Jurkat, Clone E6-1 (cell line): ENCODE data around the gene C11orf97. TPM values are rescaled to one million over a fixed set of nuclear protein-coding genes. Genes with fewer than 3 reads are reported as not detected.
A peak's percentile ranks its signal among the peaks of the same experiment; 100 is the strongest.
"Not testable (repeated sequence)": the region's sequence is repeated elsewhere in the genome, so short reads cannot be mapped to it uniquely, and the experiment has no call there.

ENCODE experiments used
- DNase-seq: peaks from one replicate; pipeline ENCODE4 v3.0.0-alpha.2; 2011; ENCODE audit warnings: low read depth, low spot score
- H3K4me3 ChIP-seq: 2 replicates; pipeline ENCODE4 v1.5.1; 2011; ENCODE audit warnings: mild to moderate bottlenecking, low read length, control low read depth, moderate library complexity
- polyA plus RNA-seq: library from polyadenylated mRNA; unstranded; fragments of >200 nt; gene quantifications from one replicate; pipeline ENCODE4 v1.2.1, GENCODE V29; 2012; ENCODE audit warnings: missing spikeins; ENCODE audit not compliant: insufficient read length, insufficient read depth

The C11orf97 gene, protein sequence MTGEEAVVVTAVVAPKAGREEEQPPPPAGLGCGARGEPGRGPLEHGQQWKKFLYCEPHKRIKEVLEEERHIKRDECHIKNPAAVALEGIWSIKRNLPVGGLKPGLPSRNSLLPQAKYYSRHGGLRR
- not detected for polyA plus RNA-seq

DNA sequence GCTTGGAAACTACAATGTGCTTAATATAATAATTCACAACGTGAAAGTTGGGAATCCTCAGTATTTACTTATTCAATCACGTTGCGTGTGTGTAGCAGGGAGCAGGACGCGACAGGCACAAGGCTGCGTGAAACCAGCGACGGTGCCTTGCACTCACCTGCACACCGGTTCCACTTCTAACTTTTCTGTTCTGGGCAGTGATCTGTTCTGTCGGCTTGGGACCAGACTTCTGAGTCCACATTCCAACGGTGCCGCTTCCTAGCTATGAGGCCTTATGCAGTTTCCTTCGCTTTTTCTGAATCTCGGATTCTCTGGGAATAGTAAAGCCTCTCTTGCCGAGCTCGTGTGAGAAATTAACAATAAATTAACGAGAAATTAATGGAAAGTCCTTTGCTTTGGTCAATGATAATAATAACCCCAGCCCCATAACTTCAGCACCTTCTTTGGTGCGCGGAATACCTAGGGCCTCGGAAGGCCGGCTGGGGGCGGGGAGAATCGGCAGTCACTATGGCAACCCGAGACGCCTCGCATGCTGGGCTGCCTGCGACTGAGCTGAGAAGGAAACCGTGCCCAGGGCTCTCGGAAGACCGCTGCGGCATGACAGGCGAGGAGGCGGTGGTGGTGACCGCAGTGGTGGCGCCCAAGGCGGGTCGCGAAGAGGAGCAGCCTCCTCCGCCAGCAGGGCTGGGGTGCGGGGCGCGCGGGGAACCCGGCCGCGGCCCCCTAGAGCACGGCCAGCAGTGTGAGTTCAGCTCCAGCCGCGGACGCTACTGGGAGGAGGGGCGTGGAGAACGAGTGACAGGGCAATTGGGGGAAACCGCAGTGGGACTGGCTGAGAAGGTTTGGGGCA is at the start of gene C11orf97:
C11orf97 (plus strand) TSS at position 530 of the 850 bp plus-strand sequence; CDS start at position 598, 68 bp downstream.
- DNase-seq, result no peak
- no peak within 1 kb of the TSS for H3K4me3 ChIP-seq

DNA sequence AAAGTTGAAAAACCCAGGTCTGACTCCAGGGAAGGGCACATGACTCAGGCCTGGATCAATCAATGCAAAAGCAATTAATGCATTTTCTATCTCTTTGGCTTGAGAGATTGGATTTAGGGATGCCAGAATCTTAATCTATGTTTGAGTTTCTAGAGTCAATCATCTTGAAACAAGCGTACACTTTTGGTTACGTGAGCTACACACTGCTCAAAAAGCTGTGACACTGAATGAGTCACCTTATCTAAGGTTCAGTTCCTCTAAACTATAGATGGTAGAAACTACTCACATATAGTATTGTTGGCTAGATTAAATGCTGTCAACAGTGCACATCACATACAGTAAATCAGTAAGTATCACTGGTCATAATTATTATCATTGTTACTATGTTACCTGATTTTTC is 42.8 kb upstream of the C11orf97 start:
- DNase-seq, result no peak
- no peak overlapping the region for H3K4me3 ChIP-seq

DNA sequence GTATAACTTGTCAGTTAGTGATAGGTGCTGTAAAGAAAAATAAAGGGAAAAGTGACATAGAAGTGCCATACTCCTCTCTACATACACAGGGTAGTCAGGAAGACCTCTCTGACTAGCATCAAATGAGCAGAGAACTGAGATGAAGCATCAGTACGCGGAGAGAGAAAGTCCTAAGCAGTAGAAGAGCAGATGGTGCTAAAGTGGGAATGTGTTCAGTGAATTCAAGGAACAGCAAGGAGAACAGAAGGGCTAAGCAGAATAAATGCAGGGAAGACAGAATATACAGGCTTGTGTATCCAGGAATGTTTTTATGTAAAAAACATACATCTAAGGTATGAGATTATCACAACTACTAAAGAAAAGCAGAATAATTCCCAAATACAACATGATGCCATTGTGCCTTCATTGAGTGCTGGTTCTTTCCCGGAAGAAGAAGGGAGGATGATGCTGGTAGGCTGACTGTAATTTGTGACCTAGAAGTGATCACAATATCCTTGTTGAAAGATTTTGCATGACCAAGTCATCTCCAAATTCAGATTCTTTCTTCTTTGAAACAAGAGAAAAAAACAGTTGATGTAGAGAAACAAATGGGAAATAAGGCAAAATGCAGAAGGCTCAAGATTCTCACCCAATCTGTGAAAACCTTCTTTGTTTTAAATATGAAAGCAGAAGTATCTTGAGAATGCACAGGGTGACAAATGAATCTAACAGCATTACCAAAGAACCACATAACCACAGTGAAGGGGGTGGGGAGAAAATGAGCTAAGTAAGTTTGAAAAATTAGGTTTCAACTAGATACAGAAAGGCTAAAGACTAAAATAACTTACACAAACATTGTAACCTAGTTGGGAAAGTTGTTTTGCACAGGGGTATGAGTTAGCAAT is 39.1 kb upstream of the C11orf97 start:
- DNase-seq, result peak; percentile 77
- no peak overlapping the region for H3K4me3 ChIP-seq

DNA sequence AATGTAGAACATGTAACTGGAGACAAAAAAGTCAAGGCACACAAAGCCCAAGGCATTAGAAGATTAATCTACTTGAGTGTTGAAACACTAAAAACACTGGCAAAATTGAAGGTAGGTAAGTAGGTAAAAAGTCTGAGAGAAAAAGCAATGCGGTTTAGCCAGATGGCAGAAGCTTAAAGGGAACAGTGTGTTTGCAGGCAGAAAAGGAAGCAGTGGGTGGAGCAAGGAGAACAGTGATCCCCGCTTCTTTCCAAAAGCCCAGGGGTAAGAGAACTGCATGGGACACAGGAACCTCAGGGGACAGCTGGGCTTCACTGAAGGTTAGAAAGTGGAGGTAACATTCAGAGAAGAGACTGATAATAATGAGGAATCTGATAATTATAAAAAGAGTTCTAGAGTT is 34.6 kb upstream of the C11orf97 start:
- DNase-seq, result no peak
- H3K4me3 ChIP-seq, result no peak overlapping the region

DNA sequence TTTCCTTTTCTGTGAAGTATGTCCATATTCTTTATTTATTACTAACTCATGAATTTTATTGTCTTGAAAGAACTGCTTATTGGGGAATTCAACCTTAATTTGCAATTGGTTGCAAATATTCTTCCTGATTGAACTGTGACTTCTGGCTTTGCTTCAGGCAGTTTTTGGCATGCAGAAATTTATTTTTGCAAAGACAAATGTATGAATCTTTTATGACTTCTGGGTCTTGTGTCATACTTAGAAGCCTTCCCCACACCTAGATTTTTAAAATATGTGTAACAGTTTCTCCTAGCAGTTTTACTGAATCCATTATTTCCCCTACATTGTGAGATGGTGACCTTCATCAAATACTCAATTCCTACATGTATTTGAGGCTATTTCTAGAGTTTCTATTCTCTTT is 30.9 kb upstream of the C11orf97 start:
- DNase-seq, result no peak
- H3K4me3 ChIP-seq, result no peak overlapping the region

DNA sequence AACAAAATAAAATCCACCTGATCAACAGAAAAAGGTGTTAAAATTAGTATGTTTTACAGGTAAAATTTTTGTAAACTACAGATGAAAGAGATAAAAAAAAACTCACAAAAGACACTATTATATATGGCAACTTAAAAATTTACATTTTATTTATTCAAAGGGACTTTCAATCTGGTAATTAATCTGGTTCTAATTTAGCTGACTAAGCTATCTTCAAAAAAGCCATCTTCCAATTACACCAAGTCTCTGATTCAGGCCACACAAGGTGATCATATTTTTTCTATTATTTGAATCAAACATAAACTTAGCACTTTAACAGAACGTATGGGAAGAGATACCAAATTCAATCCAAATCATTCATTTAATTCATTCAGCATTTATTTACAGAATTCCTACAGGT is 26.2 kb upstream of the C11orf97 start:
- no peak for DNase-seq
- no peak overlapping the region for H3K4me3 ChIP-seq

DNA sequence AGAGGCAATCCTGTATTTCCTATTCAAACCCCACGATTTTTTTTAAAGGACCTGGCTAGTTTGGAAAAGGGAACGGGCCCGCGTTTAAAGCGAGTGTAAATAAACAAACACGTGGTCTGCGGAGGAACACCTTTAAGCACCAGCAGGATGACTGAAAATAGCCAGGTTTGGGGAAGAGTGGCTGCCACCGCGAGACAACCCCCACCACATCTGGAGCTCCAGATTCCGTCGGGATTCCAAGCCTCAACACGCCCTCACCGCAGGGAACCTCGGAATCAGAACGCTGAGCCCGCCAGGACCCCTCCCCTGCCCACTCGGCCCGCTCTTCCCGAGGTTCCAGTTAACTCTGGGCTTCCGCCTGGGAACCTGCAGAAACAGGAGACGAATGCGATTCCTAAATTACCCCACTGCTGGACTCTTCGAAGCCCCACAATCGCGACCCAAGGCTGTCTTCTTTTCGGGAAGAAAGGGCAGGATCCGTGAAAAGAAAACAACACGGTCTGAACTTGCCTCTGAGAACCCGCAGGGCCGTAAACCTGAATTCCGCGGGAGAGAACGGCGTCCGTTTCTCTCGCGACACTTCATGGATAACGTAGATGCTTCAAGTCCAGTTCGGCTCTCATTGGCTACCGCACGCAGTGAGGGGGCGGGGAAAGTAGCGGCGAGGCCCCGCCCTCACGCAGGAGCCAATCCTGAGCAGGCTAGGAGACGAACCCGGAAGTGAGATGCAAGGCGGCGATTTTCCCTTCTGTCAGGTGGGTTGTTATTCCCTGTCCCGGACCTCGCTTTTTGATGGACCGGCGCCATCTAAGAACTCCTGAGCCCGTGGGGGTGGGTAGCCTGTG is 18.8 kb upstream of the C11orf97 start, which contains the start of the genes ANKRD49 and MRE11:
ANKRD49 (plus strand) TSS at position 704 of the 845 bp plus-strand sequence. CDS start 2,710 bp downstream, outside the sequence.
MRE11 (minus strand) TSS at position 564 of the 845 bp plus-strand sequence. CDS start 1,043 bp downstream, outside the sequence.
- peak; percentile 97 for DNase-seq
- H3K4me3 ChIP-seq, result peak within 1 kb of the TSS; percentile 75

DNA sequence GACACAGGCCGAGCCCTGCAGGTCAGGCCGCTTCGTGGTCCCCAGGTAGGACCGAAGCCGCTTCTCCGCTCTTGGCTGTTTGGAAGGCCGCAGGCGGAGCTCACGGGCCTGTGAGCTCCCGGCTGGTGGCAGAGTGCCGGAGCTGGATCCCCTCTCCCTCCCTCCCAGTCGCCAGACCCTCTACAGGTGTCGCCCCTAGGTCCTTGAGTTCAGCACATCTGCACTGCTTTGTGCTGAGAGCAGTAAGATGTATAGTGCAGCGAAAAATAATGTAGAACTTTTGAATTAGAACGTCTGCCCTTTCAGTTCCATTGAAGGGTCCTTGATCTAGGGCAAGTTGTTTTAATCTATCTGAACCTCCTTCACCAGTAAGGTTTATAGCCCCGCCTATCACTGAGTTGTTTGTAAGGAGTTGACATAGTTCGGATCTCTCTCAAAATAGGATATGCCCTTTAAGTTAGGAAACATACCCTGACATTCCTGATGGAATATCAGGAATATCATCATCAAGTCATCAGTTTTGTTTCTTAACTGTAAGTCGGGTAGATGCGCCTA is 18.1 kb upstream of the C11orf97 start:
- no peak for DNase-seq
- H3K4me3 ChIP-seq, result peak overlapping the region; percentile 75

DNA sequence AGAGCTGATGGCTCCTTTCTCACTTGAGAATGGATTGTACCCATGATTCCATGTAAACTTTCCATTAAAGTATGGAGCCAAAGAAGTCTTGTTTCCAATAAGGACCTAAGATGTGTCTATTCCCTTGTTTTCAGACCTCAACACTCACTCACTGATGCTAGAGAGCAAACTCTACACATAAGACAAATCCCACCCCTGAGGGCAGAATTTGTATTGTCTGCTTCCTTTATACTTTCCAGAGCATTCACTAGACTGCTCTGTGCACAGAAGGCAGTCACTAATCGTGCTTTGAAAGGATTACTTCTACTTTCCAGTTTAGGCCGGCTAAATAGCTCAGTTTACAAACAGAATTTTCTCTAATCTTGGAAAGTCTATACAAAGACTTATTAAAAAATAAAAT is 12.1 kb upstream of the C11orf97 start:
- DNase-seq, result no peak
- no peak overlapping the region for H3K4me3 ChIP-seq

DNA sequence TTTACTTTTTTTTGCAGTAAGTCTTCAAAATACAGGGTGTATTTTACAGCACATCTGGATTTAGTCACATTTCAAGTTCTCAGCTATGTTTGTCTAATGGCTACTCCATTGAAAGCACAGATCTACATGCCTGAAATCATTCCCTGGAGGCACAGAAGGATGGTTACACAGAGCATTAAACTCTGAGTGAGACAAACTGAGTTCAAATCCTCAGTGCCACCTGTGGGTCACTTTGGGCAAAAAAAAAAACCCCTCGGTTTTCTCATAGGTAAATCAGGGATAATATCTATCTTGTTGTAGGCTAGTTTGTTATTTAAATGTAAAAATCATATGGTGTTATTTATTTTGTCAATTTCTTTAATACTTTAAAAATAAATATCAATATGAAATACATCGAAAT is 10.7 kb upstream of the C11orf97 start:
- no peak overlapping the region for H3K4me3 ChIP-seq
- DNase-seq, result no peak

DNA sequence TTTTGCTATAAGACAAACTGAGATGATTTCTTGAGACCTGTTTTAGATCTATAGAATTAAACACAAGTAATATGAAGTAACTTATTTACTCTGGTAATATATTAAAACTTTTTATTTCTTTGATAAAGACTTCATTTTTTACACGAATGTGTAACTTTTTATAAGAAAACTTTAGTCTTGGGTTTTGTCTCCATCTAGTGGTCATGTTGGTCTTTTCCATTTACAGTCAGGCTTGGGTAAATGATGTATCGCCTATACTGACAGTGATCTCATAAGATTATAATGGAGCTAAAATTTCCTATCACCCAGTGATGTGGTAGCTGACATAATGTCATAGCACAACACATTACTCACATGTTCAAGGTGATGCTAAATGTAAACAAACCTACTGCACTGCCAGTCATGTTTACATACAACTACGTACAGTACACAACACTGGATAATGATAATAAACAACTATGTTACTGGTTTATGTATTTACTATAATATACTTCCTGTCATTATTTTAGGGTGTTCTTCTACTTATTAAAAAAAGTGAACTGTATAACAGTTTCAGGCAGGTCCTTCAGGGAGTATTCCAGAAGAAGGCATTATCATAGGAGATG is 7.5 kb upstream of the C11orf97 start:
- DNase-seq, result peak; percentile 56
- H3K4me3 ChIP-seq, result no peak overlapping the region

DNA sequence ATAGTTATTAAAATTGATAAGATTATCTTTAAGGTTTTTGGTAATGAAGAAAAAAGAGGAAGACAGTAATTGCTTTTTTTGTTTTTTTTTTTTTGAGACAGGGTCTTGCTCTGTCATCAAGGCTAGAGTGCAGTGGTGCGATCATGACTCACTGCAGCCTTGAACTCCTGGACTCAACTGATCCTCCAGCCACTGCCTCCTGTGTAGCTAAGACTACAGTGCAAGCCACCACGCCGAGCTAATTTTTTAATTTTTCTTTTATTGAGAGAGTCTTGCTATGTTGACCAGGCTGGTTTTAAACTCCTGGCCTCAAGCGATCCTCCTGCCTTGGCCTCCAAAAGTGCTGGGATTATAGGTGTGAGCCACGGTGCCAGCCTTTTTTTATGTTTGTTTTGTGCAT is 5.7 kb upstream of the C11orf97 start:
- DNase-seq, H3K4me3 ChIP-seq: not testable (repeated sequence)

DNA sequence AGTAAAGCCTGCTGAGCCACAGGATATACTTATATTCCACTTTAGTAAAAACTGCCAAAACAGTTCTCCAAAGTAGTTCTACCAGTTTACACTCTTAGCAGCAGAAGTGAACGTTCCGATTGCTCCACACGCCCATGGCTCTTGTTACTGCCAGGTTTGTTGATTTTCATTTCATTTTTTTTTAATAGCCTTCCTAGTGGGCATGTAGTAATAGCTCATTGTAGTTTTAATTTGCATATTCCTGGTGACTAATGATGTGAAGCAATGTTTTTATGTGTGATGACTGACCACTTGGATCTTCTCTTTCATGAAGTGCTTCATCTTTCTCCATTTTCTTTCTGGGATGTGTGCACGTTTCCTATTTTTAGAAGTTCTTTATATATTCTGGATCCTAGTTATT is 4.8 kb upstream of the C11orf97 start:
- H3K4me3 ChIP-seq, result no peak overlapping the region
- no peak for DNase-seq

DNA sequence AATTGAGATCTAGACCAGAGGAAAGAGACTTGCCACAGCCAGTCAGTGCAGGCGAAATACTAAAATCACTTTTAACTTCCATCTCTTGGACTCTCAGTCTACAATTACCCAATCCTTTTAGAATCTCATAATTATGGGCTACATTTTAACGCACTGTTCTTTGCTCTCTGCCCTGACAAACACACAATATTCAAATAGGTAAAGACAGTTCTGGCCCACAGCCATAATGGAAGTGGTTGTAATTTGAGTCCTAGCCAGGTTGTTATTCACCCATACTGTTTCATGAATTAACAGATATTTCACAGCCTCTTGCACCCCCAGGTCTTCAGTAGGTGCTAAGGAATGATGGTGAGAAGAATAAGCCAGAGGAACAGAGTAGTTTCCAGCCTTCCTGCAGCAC is 830 bp downstream of the C11orf97 start:
- no peak overlapping the region for H3K4me3 ChIP-seq
- no peak for DNase-seq

DNA sequence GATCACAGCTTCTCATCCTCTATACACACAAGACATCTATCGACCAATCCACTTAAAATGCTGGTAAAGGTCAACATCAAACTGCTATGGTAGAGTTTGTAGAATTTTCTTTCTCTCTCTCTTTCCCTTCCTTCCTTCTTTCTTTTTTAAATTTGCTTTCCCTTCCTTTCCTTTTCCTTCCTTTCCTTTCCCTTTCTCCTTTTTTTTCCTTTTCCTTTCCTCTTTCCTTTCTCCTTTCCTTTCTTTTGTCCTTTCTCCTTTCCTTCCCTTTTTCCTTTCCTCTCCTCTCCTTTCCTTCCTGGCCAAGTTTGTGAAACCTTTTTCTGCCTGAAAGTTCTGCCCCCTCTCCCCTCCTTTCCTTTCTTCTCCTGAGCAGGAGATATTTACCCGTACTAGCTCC is 3.1 kb downstream of the C11orf97 start:
- H3K4me3 ChIP-seq, result no peak overlapping the region
- no peak for DNase-seq

DNA sequence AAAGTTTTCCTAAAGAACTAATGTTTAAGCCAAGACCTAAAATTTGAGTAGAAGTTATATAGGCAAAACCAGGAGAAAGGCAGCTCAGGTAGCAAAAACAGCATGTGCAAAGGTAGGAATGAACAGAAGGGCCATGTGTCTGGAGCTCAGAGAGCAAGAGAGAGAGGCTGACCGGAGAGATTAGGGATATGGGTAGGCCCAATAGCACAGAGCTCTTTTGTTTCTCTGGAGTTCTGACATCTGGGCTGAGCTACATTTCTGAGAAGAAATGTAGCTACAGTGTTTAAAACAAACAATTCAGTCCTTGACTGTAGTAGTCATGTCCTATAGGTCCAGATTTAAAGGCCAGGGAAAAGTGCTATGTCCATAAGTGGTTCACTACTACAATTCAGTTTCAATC is 4.5 kb downstream of the C11orf97 start:
- H3K4me3 ChIP-seq, result no peak overlapping the region
- DNase-seq, result no peak

DNA sequence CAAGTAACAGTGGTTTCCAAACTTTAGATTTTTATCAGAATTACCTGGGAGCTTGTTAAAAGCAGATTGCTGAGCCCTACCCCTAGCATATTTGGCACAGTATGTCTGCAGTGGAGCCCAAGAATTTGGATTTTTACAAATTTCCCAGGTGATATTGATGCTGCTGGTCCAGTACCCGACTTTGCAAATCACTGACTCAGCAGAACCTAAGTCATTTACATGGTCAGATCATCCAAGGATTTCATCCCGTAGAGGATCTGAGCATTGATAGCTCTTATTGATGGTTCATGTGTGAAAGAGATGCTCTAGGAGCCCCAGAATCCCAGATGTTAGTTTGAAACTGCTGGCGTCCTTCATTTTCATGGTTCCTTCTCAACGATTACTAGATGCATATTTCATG is 6.0 kb downstream of the C11orf97 start:
- DNase-seq, result no peak
- H3K4me3 ChIP-seq, result no peak overlapping the region

DNA sequence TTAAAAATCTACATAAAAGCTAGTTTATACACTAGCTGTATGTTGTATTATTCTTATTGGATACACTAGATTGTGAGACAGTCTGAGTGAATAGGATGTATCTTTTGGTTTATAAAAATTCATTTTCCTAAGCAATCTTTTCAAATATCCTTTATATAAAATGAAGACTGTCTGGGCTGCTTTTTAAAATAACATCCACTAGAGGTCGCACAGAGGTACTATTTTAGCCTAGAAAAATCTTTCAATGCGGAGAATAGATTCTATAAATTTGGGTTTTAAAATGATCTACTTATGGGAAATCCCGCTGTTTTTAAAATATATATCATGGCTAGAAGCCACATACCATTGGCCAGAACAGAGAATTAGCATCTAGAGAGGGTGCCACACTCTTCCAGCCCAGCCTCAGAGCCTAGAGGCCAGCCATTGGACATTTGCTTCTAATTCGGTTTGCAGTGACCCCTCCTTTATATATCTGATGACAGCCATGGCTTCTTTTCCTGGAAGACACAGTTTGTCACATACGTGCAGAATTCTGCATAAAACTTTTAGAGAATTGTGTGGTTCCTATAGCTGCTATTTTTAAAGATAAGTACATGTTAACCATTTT is 7.3 kb downstream of the C11orf97 start:
- DNase-seq, result peak; percentile 15
- H3K4me3 ChIP-seq, result no peak overlapping the region
